Upper lobe of left lung (tissue), 6 donors: ENCODE results near the gene NOC4L. TPM values are rescaled to one million over a fixed set of nuclear protein-coding genes. Genes with fewer than 3 reads are reported as not detected.

Experiments
- ATAC-seq, 2 donors: fragments of 200-7000 bp; cut with Tn5 transposase; one replicate each; pipeline ENCODE4 v1.9.1; 2022; ENCODE audit warnings: mild to moderate bottlenecking in 2 of 2, moderate library complexity in 2 of 2; ENCODE audit not compliant: low FRiP score in 2 of 2
- DNase-seq, 2 donors: peaks; one replicate each; pipeline ENCODE4 v3.0.0-alpha.2; 2019 to 2020
- H3K27ac ChIP-seq, 4 donors: fragments of 200-600 bp; sonication (generic); one replicate each; pipeline ENCODE4 v1.5.1; 2016 to 2019
- H3K27me3 ChIP-seq, 4 donors: fragments of 200-600 bp; sonication (generic); one replicate each; pipeline ENCODE4 v1.5.1; 2017 to 2019
- H3K36me3 ChIP-seq, 4 donors: fragments of 200-600 bp; sonication (generic); one replicate each; pipeline ENCODE4 v1.5.1; 2016 to 2019
- H3K4me1 ChIP-seq, 4 donors: fragments of 200-600 bp; sonication (generic); one replicate each; pipeline ENCODE4 v1.5.1; 2018 to 2019
- H3K4me3 ChIP-seq, 4 donors: fragments of 200-600 bp; sonication (generic); one replicate each; pipeline ENCODE4 v1.5.1; 2017 to 2019; ENCODE audit warnings: mild to moderate bottlenecking in 2 of 4, moderate library complexity in 1 of 4
- H3K9me3 ChIP-seq, 4 donors: fragments of 200-600 bp; sonication (generic); one replicate each; pipeline ENCODE4 v1.5.1; 2018 to 2019
- EP300 ChIP-seq, 4 donors: sonication (generic); formaldehyde crosslinking; IDR thresholded peaks; one replicate each; pipeline ENCODE4 v1.5.1; 2017; ENCODE audit warnings: antibody characterized with exemption in 4 of 4, control low read depth in 2 of 4
- POLR2A ChIP-seq, 4 donors: fragments of 450-650 bp; IDR thresholded peaks; one replicate each; pipeline ENCODE4 v1.5.1; 2016 to 2017; ENCODE audit warnings: antibody characterized with exemption in 4 of 4, mild to moderate bottlenecking in 2 of 4
- POLR2AphosphoS5 ChIP-seq, 2 donors: sonication (generic); formaldehyde crosslinking; IDR thresholded peaks; one replicate each; pipeline ENCODE4 v1.5.1; 2017; ENCODE audit warnings: antibody characterized with exemption in 2 of 2
- WGBS, 2 donors: methylation state at CpG; one replicate each; pipeline ENCODE4 v1.1.5; 2017 to 2018; 5-methylcytosine and 5-hydroxymethylcytosine counted together
- total RNA-seq, 6 donors: library from RNA; depleted of rRNA in 4 of 6; stranded (reverse); fragments of >200 nt in 4 of 6; gene quantifications; one replicate each; pipeline versions ENCODE4 v1.1.0 to v1.2.1, GENCODE V29; 2016 to 2021
- TF ChIP-seq, protein P1 (sequence below), 6 experiments: fragments of 450-650 bp in 4 of 6; fragments of 200-600 bp in 2 of 6; sonication (generic) in 2 of 6; IDR thresholded peaks; one replicate each; pipeline ENCODE4 v1.5.1; 2016 to 2019; ENCODE audit warnings: antibody characterized with exemption in 6 of 6
- donor health status: DM: no; HTN: no; CAD: no; lungs with moderate emphysema.
- donor health status: DM: no; HTN: yes; CAD: no; lungs with severe emphysema.

The NOC4L gene
- total RNA-seq, 6 donors from 2014 or later: 7.4 to 22.4 (median 19.2) TPM

- Histone ChIP-seq H3K27ac (no peak overlapping the region), H3K4me3 (no peak overlapping the region), H3K36me3 (no peaks in the 10 kb centered on the region), H3K9me3 (peaks cover 0 to 13% (median 0%) of the 10 kb centered on the region in 4 donors), H3K4me1 (peaks cover 0 to 12% (median 3%) of the 10 kb centered on the region in 4 donors), H3K27me3 (no peaks in the 10 kb centered on the region)
- ATAC-seq (no peak), DNase-seq (no peak)
- WGBS, 2 donors: 74 to 85% methylated on average over 17 to 19 of the region's 19 CpGs
- TF ChIP-seq POLR2A (IDR thresholded peaks at IDR 0.05) (no peak), EP300 (IDR thresholded peaks at IDR 0.05) (no peak), POLR2AphosphoS5 (IDR thresholded peaks at IDR 0.05) (no peak)
- TF ChIP-seq, protein P1, sequence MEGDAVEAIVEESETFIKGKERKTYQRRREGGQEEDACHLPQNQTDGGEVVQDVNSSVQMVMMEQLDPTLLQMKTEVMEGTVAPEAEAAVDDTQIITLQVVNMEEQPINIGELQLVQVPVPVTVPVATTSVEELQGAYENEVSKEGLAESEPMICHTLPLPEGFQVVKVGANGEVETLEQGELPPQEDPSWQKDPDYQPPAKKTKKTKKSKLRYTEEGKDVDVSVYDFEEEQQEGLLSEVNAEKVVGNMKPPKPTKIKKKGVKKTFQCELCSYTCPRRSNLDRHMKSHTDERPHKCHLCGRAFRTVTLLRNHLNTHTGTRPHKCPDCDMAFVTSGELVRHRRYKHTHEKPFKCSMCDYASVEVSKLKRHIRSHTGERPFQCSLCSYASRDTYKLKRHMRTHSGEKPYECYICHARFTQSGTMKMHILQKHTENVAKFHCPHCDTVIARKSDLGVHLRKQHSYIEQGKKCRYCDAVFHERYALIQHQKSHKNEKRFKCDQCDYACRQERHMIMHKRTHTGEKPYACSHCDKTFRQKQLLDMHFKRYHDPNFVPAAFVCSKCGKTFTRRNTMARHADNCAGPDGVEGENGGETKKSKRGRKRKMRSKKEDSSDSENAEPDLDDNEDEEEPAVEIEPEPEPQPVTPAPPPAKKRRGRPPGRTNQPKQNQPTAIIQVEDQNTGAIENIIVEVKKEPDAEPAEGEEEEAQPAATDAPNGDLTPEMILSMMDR (IDR thresholded peaks at IDR 0.05): no peak
These were observed 35.4 kb downstream of the NOC4L start for GRCh38 chr12:132179431-132180362.

GRCh38 chr12:132180648-132181546 lies 36.6 kb downstream of the NOC4L start:
- Histone ChIP-seq H3K36me3 (no peaks in the 10 kb centered on the region), H3K9me3 (peaks cover 0 to 25% (median 0%) of the 10 kb centered on the region in 4 donors), H3K27me3 (no peaks in the 10 kb centered on the region), H3K4me3 (no peak overlapping the region), H3K4me1 (peaks cover 0 to 12% (median 3%) of the 10 kb centered on the region in 4 donors), H3K27ac (no peak overlapping the region)
- TF ChIP-seq, protein P1 (IDR thresholded peaks at IDR 0.05): no peak
- TF ChIP-seq EP300 (IDR thresholded peaks at IDR 0.05): no peak
- ATAC-seq (peak in 1 of 2 donors; percentile 6), DNase-seq (peak in 1 of 2 donors; percentile 59)
- WGBS, 2 donors: 84 to 86% methylated on average over 30 of the region's 30 CpGs

- H3K4me3 ChIP-seq: no peak overlapping the region
- no peak overlapping the region for H3K27ac ChIP-seq
- WGBS, 2 donors: 82 to 87% methylated on average over 12 to 28 of the region's 33 CpGs
- peaks cover 0 to 12% (median 4%) of the 10 kb centered on the region in 4 donors for H3K4me1 ChIP-seq
- H3K9me3 ChIP-seq: peaks cover 0 to 33% (median 0%) of the 10 kb centered on the region in 4 donors
- H3K27me3 ChIP-seq: no peaks in the 10 kb centered on the region
- ATAC-seq (no peak), DNase-seq (peak in 1 of 2 donors; percentile 73)
- no peaks in the 10 kb centered on the region for H3K36me3 ChIP-seq
- TF ChIP-seq POLR2AphosphoS5 (IDR thresholded peaks at IDR 0.05): no peak
- TF ChIP-seq POLR2A (IDR thresholded peaks at IDR 0.05): no peak
- TF ChIP-seq, protein P1 (IDR thresholded peaks at IDR 0.05): no peak
- TF ChIP-seq EP300 (IDR thresholded peaks at IDR 0.05): no peak
These were observed 37.4 kb downstream of the NOC4L start for GRCh38 chr12:132181570-132182200.

GRCh38 chr12:132182206-132182710 lies 38.0 kb downstream of the NOC4L start:
- 87 to 92% methylated on average over 21 of the region's 21 CpGs for WGBS, 2 donors
- DNase-seq (peak in 1 of 2 donors; percentile 54), ATAC-seq (no peak)
- peaks cover 0 to 13% (median 6%) of the 10 kb centered on the region in 4 donors for H3K4me1 ChIP-seq
- no peaks in the 10 kb centered on the region for H3K36me3 ChIP-seq
- peaks cover 0 to 39% (median 0%) of the 10 kb centered on the region in 4 donors for H3K9me3 ChIP-seq
- H3K27ac ChIP-seq: no peak overlapping the region
- TF ChIP-seq, protein P1 (IDR thresholded peaks at IDR 0.05): no peak
- TF ChIP-seq POLR2A (IDR thresholded peaks at IDR 0.05) (no peak), POLR2AphosphoS5 (IDR thresholded peaks at IDR 0.05) (no peak), EP300 (IDR thresholded peaks at IDR 0.05) (no peak)
- H3K27me3 ChIP-seq: no peaks in the 10 kb centered on the region
- no peak overlapping the region for H3K4me3 ChIP-seq
